GM19463 (cell line): ENCODE measurements around the gene SPEF1.

Experiments used
- ATAC-seq: cut with Tn5 transposase; IDR thresholded peaks from one replicate; pipeline ENCODE4 v1.9.1; 2021; ENCODE audit warnings: mild to moderate bottlenecking, moderate library complexity; ENCODE audit not compliant: unreplicated experiment

Gene SPEF1

GRCh38 chr20:3751305-3751674, 30.0 kb downstream of the SPEF1 start:
- no peak for ATAC-seq

- no peak for ATAC-seq
Measured at GRCh38 chr20:3749689-3750531, 31.3 kb downstream of the SPEF1 start.

GRCh38 chr20:3749087-3749688, 32.1 kb downstream of the SPEF1 start:
- no peak for ATAC-seq

GRCh38 chr20:3748073-3748472, 33.2 kb downstream of the SPEF1 start:
- ATAC-seq: no peak

GRCh38 chr20:3747471-3747870, 33.8 kb downstream of the SPEF1 start:
- no peak for ATAC-seq

- no peak for ATAC-seq
Measured at GRCh38 chr20:3745686-3746173, 35.5 kb downstream of the SPEF1 start.

- ATAC-seq: peak; percentile 61
Measured at GRCh38 chr20:3744806-3745685, 36.2 kb downstream of the SPEF1 start.

- ATAC-seq: no peak
Measured at GRCh38 chr20:3744037-3744436, 37.2 kb downstream of the SPEF1 start.

- no peak for ATAC-seq
Measured at GRCh38 chr20:3743251-3743650, 38.0 kb downstream of the SPEF1 start.

GRCh38 chr20:3741836-3742458, 39.3 kb downstream of the SPEF1 start:
- ATAC-seq: no peak

- no peak for ATAC-seq
Measured at GRCh38 chr20:3740615-3741301, 40.5 kb downstream of the SPEF1 start.

GRCh38 chr20:3739926-3740451, 41.3 kb downstream of the SPEF1 start:
- ATAC-seq: no peak

- ATAC-seq: no peak
Measured at GRCh38 chr20:3739054-3739925, 42.0 kb downstream of the SPEF1 start.

GRCh38 chr20:3738111-3739053, 42.9 kb downstream of the SPEF1 start:
- ATAC-seq: no peak

- ATAC-seq: no peak
Measured at GRCh38 chr20:3735768-3736167, 45.5 kb downstream of the SPEF1 start.

GRCh38 chr20:3734111-3734843, 47.0 kb downstream of the SPEF1 start:
- no peak for ATAC-seq
